Spinal cord (tissue), 10 donors: Measurements from ENCODE around the gene FGL2. TPM values are rescaled to one million over a fixed set of nuclear protein-coding genes. Genes with fewer than 3 reads are reported as not detected.
"Not testable (repeated sequence)": the region's sequence is repeated elsewhere in the genome, so short reads cannot be mapped to it uniquely, and the experiment has no call there.

Source experiments
- DNase-seq, 6 donors: peaks; one replicate each; pipeline versions ENCODE4 v3.0.0 to v3.0.0-alpha.2; 2013 to 2015; ENCODE audit warnings: low spot score in 6 of 6, low read depth in 4 of 6
- H3K27ac ChIP-seq: one replicate; pipeline ENCODE4 v1.5.1; 2013; ENCODE audit warnings: low read depth, low read length, control low read depth
- H3K27me3 ChIP-seq: one replicate; pipeline ENCODE4 v1.6.1; 2013; ENCODE audit warnings: low read length; ENCODE audit not compliant: control insufficient read depth, insufficient read depth
- H3K36me3 ChIP-seq: one replicate; pipeline ENCODE4 v1.6.1; 2013; ENCODE audit warnings: low read length; ENCODE audit not compliant: control insufficient read depth, insufficient read depth
- H3K4me1 ChIP-seq: one replicate; pipeline ENCODE4 v1.6.1; 2013; ENCODE audit warnings: low read length; ENCODE audit not compliant: control insufficient read depth, insufficient read depth
- H3K4me3 ChIP-seq: one replicate; pipeline ENCODE4 v1.5.1; 2013; ENCODE audit warnings: low read depth, low read length, control low read depth
- H3K9me3 ChIP-seq: one replicate; pipeline ENCODE4 v1.6.1; 2013; ENCODE audit warnings: low read length; ENCODE audit not compliant: control insufficient read depth, insufficient read depth
- WGBS: methylation state at CpG from one replicate; pipeline ENCODE4 v1.1.5; 2013; ENCODE audit warnings: missing lambda C conversion rate; ENCODE audit not compliant: insufficient coverage; 5-methylcytosine and 5-hydroxymethylcytosine counted together
- polyA plus RNA-seq, 2 donors: library from polyadenylated mRNA; unstranded; fragments of 120-200 nt; gene quantifications; one replicate each; pipeline ENCODE4 v1.2.1, GENCODE V29; 2013; ENCODE audit not compliant: insufficient read length in 2 of 2
- total RNA-seq, 2 donors: library from RNA; depleted of rRNA in 1 of 2; stranded (reverse); fragments of 120-200 nt in 1 of 2; fragments of >200 nt in 1 of 2; gene quantifications; one replicate each; pipeline versions ENCODE4 v1.2.3 to v1.2.4, GENCODE V29; 2013 to 2014
- donor health status: healthy.

Gene FGL2
- total and polyA plus RNA-seq, 4 donors = 3.9 to 135 (median 69.6) TPM

DNA sequence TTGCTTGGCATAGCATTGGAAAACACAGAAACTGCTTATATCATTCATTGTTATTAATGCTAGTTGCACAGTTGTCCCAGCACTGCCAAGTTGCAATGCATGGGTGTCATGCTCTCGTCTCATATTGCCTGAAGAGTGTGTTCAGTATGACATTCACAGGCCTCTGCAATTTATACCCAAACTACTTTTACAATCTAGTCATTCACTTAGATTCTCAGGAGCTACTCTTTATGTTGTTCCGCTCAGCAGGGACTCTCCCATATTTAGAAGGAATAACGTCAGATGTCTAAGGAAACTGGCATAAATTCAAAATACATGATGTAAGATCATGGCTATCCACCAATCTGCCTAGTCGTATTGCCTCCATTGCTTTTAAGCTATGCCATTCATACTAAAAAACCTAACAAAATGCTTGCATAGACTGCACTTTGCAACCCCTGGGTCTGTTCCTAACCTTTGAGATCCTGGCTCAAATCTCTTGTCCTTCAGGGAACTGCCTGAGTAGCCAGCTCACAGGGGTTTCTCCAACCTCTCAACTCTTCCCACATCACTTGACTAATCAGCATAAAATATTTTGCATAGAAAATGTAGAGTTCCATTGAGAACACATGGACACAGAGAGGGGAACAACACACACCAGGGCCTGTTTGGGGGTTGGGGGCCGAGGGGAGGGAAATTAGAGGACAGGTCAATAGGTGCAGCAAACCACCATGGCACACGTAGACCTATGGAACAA, 27.0 kb downstream of the FGL2 start:
- H3K9me3 ChIP-seq, H3K27me3 ChIP-seq, H3K36me3 ChIP-seq, H3K27ac ChIP-seq, H3K4me1 ChIP-seq, H3K4me3 ChIP-seq, DNase-seq: not testable (repeated sequence)
- WGBS = 60% methylated on average over 1 of the region's 6 CpGs

DNA sequence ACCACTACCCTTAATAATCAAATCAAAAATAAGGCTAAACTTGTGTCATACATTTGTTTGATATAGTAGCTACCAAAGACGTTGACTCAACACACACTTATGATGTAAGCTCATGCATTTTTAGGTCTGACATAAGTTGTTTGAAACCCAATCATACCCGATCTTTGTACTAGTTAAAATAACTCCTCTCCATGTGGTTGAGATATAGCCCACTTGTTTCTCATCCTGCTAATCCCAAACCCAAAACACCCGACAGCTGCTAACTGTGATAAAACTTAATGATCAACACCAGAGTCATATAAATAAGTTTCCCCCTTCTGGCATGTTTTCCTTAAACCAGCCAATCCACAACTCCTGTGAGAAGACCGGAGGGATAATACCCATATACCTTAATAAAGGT, 28.5 kb downstream of the FGL2 start:
- H3K27ac ChIP-seq, H3K36me3 ChIP-seq, H3K27me3 ChIP-seq, H3K4me1 ChIP-seq, H3K9me3 ChIP-seq, H3K4me3 ChIP-seq, DNase-seq: not testable (repeated sequence)
- 85% methylated on average over 3 of the region's 4 CpGs for WGBS

DNA sequence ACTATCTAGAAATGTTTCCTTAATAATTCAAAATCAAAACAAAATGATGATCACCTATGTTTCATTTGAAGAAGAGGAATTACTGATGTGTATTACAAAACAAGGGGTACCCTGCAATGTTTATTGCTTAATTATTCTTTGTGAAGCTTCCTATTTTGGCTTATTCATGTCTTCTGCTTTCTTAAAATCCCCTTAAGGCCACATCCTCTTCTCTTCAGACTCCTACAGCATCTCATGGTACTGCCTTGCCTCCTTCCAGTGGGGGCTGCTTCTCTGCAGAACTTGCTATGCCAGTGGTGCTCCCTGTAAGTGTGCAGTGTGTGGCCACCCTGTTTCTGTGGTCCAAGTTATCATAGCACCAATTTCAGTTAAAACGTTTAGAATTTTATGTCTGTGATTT, 42.2 kb downstream of the FGL2 start:
- Histone ChIP-seq H3K9me3 (no peaks in the 10 kb centered on the region), H3K27me3 (no peaks in the 10 kb centered on the region), H3K36me3 (no peaks in the 10 kb centered on the region), H3K27ac (no peak overlapping the region), H3K4me1 (no peaks in the 10 kb centered on the region), H3K4me3 (no peak overlapping the region)
- no peak for DNase-seq
- WGBS = 0% methylated on average over 1 of the region's 1 CpG

DNA sequence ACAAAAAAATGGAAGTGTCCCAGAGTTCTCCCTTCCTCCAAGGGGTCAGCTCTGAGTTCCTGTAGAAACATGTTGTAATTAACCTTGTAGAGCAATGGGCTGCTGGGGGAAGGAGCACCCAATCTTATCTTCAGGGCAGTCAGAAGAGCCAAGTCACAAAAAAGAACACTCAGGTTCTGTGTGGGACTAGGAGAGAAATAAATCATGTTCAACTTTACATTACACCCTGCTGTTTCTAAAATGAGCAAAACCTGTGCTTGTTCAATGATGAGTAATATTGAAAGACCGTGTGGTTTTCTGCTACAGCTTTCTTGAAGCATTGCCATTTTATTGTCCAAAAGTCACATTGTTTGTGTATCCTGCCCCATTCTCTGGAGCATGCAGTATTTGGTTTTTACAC, 42.6 kb downstream of the FGL2 start:
- H3K27me3 ChIP-seq, H3K27ac ChIP-seq, H3K9me3 ChIP-seq, DNase-seq, H3K4me1 ChIP-seq, H3K4me3 ChIP-seq, H3K36me3 ChIP-seq: not testable (repeated sequence)
- no CpG with 5 or more reads among the region's 1 CpG for WGBS

DNA sequence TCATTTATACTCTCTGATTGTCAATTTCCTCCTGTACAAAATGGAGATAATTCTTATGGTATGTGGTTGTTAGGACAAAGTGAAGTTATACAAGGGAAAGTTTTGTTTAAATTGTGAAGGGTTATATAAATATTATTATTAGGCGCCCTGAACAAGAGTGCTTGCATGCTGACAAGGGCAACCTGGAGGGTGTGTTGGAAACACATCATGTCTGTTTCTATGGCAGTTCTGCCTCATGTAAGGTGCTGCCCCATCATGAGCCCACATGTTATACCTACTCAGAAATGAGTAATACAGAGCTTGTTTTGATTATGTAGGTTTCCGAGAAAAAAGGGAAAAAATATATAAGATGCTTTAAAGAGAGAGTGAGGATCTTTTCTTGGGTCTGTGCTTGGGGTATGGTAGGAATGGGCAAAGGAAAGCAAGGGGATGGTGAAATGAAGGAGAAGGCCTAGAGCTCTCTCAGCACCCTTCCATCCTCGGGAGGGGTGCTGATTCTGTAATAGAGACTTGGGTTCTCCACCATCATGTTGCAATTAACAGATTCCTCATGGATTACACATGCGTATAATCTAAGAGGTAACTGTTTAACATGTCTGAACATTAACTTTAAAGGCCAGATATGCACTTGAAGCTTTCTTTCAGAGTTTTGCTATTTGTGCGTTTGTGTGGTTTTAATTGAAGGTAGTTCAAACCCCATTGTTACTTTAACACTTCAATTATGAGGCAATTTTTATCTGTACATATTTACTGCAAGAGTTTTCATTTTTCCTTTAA, 43.8 kb downstream of the FGL2 start:
- H3K27me3 ChIP-seq, H3K4me1 ChIP-seq, H3K9me3 ChIP-seq, H3K4me3 ChIP-seq, H3K36me3 ChIP-seq, DNase-seq, H3K27ac ChIP-seq: not testable (repeated sequence)
- no CpG with 5 or more reads among the region's 5 CpGs for WGBS

DNA sequence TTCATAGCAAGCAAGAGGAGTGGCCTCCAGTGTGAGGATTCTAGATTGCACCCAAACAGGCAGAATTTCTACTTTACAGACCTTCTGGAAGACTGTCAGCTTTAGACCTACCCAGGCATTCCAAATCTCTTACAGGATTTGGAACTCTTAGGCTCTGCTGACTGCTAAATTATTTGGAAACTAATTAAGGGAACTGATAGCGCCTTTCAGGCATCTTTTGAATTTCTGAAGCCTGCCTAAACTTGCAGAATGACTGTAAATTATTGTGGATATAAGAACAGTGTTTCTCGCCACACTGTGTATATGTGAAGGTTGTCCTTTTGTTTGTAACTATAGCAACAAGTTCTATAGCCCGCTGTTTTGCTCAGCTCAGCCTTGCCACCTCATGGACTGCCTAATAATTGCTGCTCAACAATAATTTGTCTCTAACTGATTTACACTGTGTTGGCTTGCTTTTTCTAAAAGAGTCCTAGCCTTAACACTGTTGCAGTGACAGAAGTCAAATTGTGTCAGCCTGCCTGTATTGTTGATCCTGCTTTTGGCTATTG, 44.6 kb downstream of the FGL2 start:
- H3K4me1 ChIP-seq, H3K4me3 ChIP-seq, H3K27me3 ChIP-seq, H3K27ac ChIP-seq, H3K9me3 ChIP-seq, H3K36me3 ChIP-seq: not testable (repeated sequence)
- WGBS = 40% methylated on average over 1 of the region's 3 CpGs
- peak in 3 of 6 donors; percentile 1 to 28 (median 4) for DNase-seq

DNA sequence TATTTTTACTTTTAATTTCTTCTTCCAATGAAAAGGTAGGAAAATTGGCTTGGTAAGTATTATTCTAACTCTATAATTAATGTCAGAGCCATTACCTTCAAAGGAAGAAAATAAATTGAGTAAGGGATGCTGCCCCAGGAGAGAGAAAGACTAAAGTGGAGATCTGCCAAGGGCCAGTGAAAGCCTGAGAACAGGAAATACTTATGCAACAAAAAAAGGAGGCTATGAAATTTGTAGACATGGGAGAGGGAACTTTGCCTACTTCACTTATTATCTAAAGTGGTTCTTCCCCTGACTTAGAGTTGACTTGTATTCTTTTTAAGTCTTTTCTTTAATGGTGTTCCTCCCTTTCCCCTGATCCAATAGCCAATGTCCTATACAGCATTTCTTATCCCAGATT, 47.4 kb downstream of the FGL2 start:
- H3K27me3 ChIP-seq, H3K27ac ChIP-seq, H3K9me3 ChIP-seq, DNase-seq, H3K4me3 ChIP-seq, H3K4me1 ChIP-seq, H3K36me3 ChIP-seq: not testable (repeated sequence)

Other genes starting within 250 kb of the FGL2 start
- not detected for gene SPDYE17, start 167.5 kb downstream of the FGL2 start, total RNA-seq
- gene SPDYE17, start 167.5 kb downstream of the FGL2 start, polyA plus RNA-seq = not detected
- 1 to 10 TPM in 1 of 2 donors, under 1 TPM in 1; 0.50 to 1.4 TPM for gene SPDYE18, start 137.3 kb downstream of the FGL2 start, total RNA-seq
- gene SPDYE18, start 137.3 kb downstream of the FGL2 start, polyA plus RNA-seq = 1 to 10 TPM; 1.5 to 1.6 TPM
- 10 to 100 TPM; 19.6 to 30.5 TPM for gene CCDC146, start 77.2 kb downstream of the FGL2 start, total RNA-seq
- gene CCDC146, start 77.2 kb downstream of the FGL2 start, polyA plus RNA-seq = 10 to 100 TPM; 21.5 to 27.0 TPM
- gene GSAP, start 216.5 kb upstream of the FGL2 start, total RNA-seq = 10 to 100 TPM; 11.2 to 18.4 TPM
- gene GSAP, start 216.5 kb upstream of the FGL2 start, polyA plus RNA-seq = 10 to 100 TPM; 13.4 to 16.0 TPM